C4-2B (cell line): Measurements from ENCODE around the gene PDSS2.

ENCODE experiments used
- CTCF ChIP-seq: fragments of 450-650 bp; conservative IDR thresholded peaks from 2 replicates; pipeline ENCODE4 v1.5.1; 2017; ENCODE audit warnings: mild to moderate bottlenecking
- ZFX ChIP-seq: fragments of 450-650 bp; IDR thresholded peaks from 2 replicates; pipeline ENCODE4 v1.6.1; 2017

DNA sequence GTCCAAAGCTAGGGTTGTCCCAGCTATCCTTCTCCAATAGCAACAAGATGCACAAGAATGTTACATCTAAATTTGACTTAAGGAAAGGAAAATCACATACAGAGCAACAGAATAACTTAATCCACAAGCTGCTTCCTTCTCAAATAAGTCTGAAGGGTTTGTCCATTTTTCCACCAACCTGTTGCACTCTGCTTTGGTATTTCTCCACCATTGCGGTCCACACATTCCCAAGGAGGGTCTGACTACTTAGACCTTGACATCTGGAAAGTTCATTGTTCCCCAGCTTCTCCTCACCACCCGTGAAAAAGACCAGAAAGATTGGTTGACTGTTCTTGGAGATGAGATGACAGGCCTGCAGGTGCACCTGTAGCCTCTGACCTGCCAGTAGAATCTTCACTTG, 72.5 kb downstream of the PDSS2 start:
- TF ChIP-seq CTCF (no peak), ZFX (no peak)
